Measurements from ENCODE around the gene C5orf46.

GRCh38 chr5:147902609-147903115 lies 3.7 kb downstream of the C5orf46 start:
- TF ChIP-seq ZSCAN29 (IDR thresholded peaks at IDR 0.05) = no peak
- TF ChIP-seq KAT8 (IDR thresholded peaks at IDR 0.05; ENCODE audit: low read depth) = no peak
- TF ChIP-seq DMBX1 (CRISPR knock-in tag; IDR thresholded peaks at IDR 0.05; ENCODE audit: borderline replicate concordance) = no peak
- TF ChIP-seq GABPA (tag; conservative IDR thresholded peaks at IDR 0.05; ENCODE audit: low read depth) = no peak
